ENCODE data around the gene SUMF1. TPM values are rescaled to one million over a fixed set of nuclear protein-coding genes. Genes with fewer than 3 reads are reported as not detected.

The SUMF1 gene
- total and polyA plus RNA-seq, 2 donors (not counting 1 experiment from before 2014, with no cell fraction given), result 10.3 to 21.2 TPM

GRCh38 chr3:4351164-4351855 lies 115.8 kb downstream of the SUMF1 start:
- H3K27ac ChIP-seq (ENCODE audit: low read length in 2 of 2), result peak overlapping the region in 1 of 2 donors; percentile 34
- H3K4me1 ChIP-seq (ENCODE audit: control insufficient read depth in 2 of 2, insufficient read depth in 2 of 2, low read length in 2 of 2), result peaks cover 4 to 6% of the 10 kb centered on the region in 2 donors
- H3K79me2 ChIP-seq (ENCODE audit: control insufficient read depth, insufficient read depth, low read length), result peaks cover 3% of the 10 kb centered on the region
- H2AFZ ChIP-seq (ENCODE audit: insufficient read depth, low read depth, low read length, poor library complexity, severe bottlenecking), result peak overlapping the region; percentile 57
- H3K4me1 Mint-ChIP-seq, result peaks cover 9% of the 10 kb centered on the region
- ATAC-seq (ENCODE audit: low read depth) (peak; percentile 31), DNase-seq (no peak)
- peak overlapping the region; percentile 73 for H3K4me3 Mint-ChIP-seq
- WGBS (ENCODE audit: insufficient coverage), result 8% methylated on average over 3 of the region's 11 CpGs
- H3K4me3 ChIP-seq (ENCODE audit: control extremely low read depth in 1 of 5, extremely low read depth in 1 of 5, insufficient read depth in 1 of 5, low read depth in 2 of 5, low read length in 4 of 5), result peak overlapping the region in 4 of 5 experiments; percentile 7 to 54 (median 47)
- TF ChIP-seq, protein P1, sequence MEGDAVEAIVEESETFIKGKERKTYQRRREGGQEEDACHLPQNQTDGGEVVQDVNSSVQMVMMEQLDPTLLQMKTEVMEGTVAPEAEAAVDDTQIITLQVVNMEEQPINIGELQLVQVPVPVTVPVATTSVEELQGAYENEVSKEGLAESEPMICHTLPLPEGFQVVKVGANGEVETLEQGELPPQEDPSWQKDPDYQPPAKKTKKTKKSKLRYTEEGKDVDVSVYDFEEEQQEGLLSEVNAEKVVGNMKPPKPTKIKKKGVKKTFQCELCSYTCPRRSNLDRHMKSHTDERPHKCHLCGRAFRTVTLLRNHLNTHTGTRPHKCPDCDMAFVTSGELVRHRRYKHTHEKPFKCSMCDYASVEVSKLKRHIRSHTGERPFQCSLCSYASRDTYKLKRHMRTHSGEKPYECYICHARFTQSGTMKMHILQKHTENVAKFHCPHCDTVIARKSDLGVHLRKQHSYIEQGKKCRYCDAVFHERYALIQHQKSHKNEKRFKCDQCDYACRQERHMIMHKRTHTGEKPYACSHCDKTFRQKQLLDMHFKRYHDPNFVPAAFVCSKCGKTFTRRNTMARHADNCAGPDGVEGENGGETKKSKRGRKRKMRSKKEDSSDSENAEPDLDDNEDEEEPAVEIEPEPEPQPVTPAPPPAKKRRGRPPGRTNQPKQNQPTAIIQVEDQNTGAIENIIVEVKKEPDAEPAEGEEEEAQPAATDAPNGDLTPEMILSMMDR (IDR thresholded peaks at IDR 0.05), result peak; percentile 59
- TF ChIP-seq EZH2 (IDR thresholded peaks at IDR 0.05; ENCODE audit: borderline replicate concordance, insufficient read depth, low read depth, low read length, poor library complexity, severe bottlenecking), result no peak
- no peaks in the 10 kb centered on the region for H3K27me3 Mint-ChIP-seq
- H3K4me2 ChIP-seq (replicated peaks; ENCODE audit: low read depth, low read length, poor library complexity, severe bottlenecking), result peak overlapping the region; percentile 66
- H3K9ac ChIP-seq (ENCODE audit: low read length), result peak overlapping the region; percentile 55
- no peaks in the 10 kb centered on the region for H3K36me3 ChIP-seq (replicated peaks in 1 of 2; ENCODE audit: control extremely low read depth in 1 of 2, control insufficient read depth in 1 of 2, extremely low read depth in 1 of 2, insufficient read depth in 2 of 2, low read length in 1 of 2)
- no peaks in the 10 kb centered on the region for H3K27me3 ChIP-seq (replicated peaks in 1 of 4; ENCODE audit: control extremely low read depth in 1 of 4, control insufficient read depth in 3 of 4, insufficient read depth in 4 of 4, low read length in 3 of 4)
- H3K9me3 ChIP-seq (ENCODE audit: control extremely low read depth in 1 of 3, control insufficient read depth in 2 of 3, insufficient read depth in 1 of 3, low read length in 2 of 3), result no peaks in the 10 kb centered on the region
- H3K9me3 Mint-ChIP-seq (ENCODE audit: insufficient read depth), result no peaks in the 10 kb centered on the region
- no peaks in the 10 kb centered on the region for H4K20me1 ChIP-seq (ENCODE audit: control insufficient read depth, insufficient read depth, low read length, poor library complexity, severe bottlenecking)
- H3K27ac Mint-ChIP-seq, result peak overlapping the region; percentile 16
- ChIA-PET POLR2A (interaction anchor here (0.6 to 0.7 kb wide), 3 partner anchors 91 to 723 kb away, joined by 3 to 4 read pairs (median 3); no protein-coding TSS in a partner anchor), CTCF (interaction anchor here (0.6 to 7.9 kb wide), 60 partner anchors 8 to 1239 kb away, joined by 3 to 279 read pairs (median 4); partner anchors contain the start of genes ITPR1 and SUMF1)
- intact Hi-C loops (cut with micrococcal nuclease), result loop anchor here (1.0 to 10.0 kb wide), 4 partner anchors 143 to 706 kb away; partner anchors contain the start of gene ITPR1

- H4K20me1 ChIP-seq (ENCODE audit: control insufficient read depth, insufficient read depth, low read length, poor library complexity, severe bottlenecking), result no peaks in the 10 kb centered on the region
- Mint-ChIP-seq H3K4me3 (peak overlapping the region; percentile 62), H3K27me3 (no peaks in the 10 kb centered on the region), H3K9me3 (ENCODE audit: insufficient read depth) (no peaks in the 10 kb centered on the region), H3K27ac (no peak overlapping the region), H3K4me1 (peaks cover 9% of the 10 kb centered on the region)
- DNase-seq (peak; percentile 73), ATAC-seq (ENCODE audit: low read depth) (peak; percentile 74)
- no peaks in the 10 kb centered on the region for H3K9me3 ChIP-seq (ENCODE audit: control extremely low read depth in 1 of 3, control insufficient read depth in 2 of 3, insufficient read depth in 1 of 3, low read length in 2 of 3)
- no peaks in the 10 kb centered on the region for H3K27me3 ChIP-seq (replicated peaks in 1 of 4; ENCODE audit: control extremely low read depth in 1 of 4, control insufficient read depth in 3 of 4, insufficient read depth in 4 of 4, low read length in 3 of 4)
- H3K27ac ChIP-seq (ENCODE audit: low read length in 2 of 2), result no peak overlapping the region
- ChIA-PET POLR2A (interaction anchor here (0.6 to 0.7 kb wide), 2 partner anchors 156 to 724 kb away, joined by 3 read pairs; no protein-coding TSS in a partner anchor), CTCF (interaction anchor here (0.6 to 7.9 kb wide), 66 partner anchors 8 to 1238 kb away, joined by 3 to 279 read pairs (median 4); partner anchors contain the start of genes ITPR1 and SUMF1)
- H3K4me1 ChIP-seq (ENCODE audit: control insufficient read depth in 2 of 2, insufficient read depth in 2 of 2, low read length in 2 of 2), result peaks cover 4 to 6% of the 10 kb centered on the region in 2 donors
- no peaks in the 10 kb centered on the region for H3K36me3 ChIP-seq (replicated peaks in 1 of 2; ENCODE audit: control extremely low read depth in 1 of 2, control insufficient read depth in 1 of 2, extremely low read depth in 1 of 2, insufficient read depth in 2 of 2, low read length in 1 of 2)
- 0% methylated on average over 2 of the region's 2 CpGs for WGBS (ENCODE audit: insufficient coverage)
- peak overlapping the region; percentile 66 for H3K4me2 ChIP-seq (replicated peaks; ENCODE audit: low read depth, low read length, poor library complexity, severe bottlenecking)
- peaks cover 3% of the 10 kb centered on the region for H3K79me2 ChIP-seq (ENCODE audit: control insufficient read depth, insufficient read depth, low read length)
- H2AFZ ChIP-seq (ENCODE audit: insufficient read depth, low read depth, low read length, poor library complexity, severe bottlenecking), result peak overlapping the region; percentile 57
- peak overlapping the region in 4 of 5 experiments; percentile 7 to 54 (median 47) for H3K4me3 ChIP-seq (ENCODE audit: control extremely low read depth in 1 of 5, extremely low read depth in 1 of 5, insufficient read depth in 1 of 5, low read depth in 2 of 5, low read length in 4 of 5)
- intact Hi-C loops (cut with micrococcal nuclease), result loop anchor here (1.0 to 10.0 kb wide), 4 partner anchors 144 to 707 kb away; partner anchors contain the start of gene ITPR1
- TF ChIP-seq, protein P1 (IDR thresholded peaks at IDR 0.05), result peak; percentile 89
- no peak for TF ChIP-seq EZH2 (IDR thresholded peaks at IDR 0.05; ENCODE audit: borderline replicate concordance, insufficient read depth, low read depth, low read length, poor library complexity, severe bottlenecking)
- H3K9ac ChIP-seq (ENCODE audit: low read length), result peak overlapping the region; percentile 55
Measured at GRCh38 chr3:4350789-4351163, 116.3 kb downstream of the SUMF1 start.
